Middle frontal gyrus (tissue), 1 donor: Measurements from ENCODE around the gene VPS13D.

Source experiments
- DNase-seq: peaks from one replicate; pipeline ENCODE4 v3.0.0-alpha.2; 2015; ENCODE audit warnings: low spot score; ENCODE audit errors: extremely low spot score

Gene VPS13D

GRCh38 chr1:12336413-12336812 lies 106.6 kb downstream of the VPS13D start:
- DNase-seq = no peak

GRCh38 chr1:12338017-12338416 lies 108.2 kb downstream of the VPS13D start:
- DNase-seq = no peak

GRCh38 chr1:12338823-12339222 lies 109.0 kb downstream of the VPS13D start:
- no peak for DNase-seq

- no peak for DNase-seq
Observed at GRCh38 chr1:12339396-12339795, 109.6 kb downstream of the VPS13D start.

GRCh38 chr1:12339811-12340543 lies 110.1 kb downstream of the VPS13D start:
- no peak for DNase-seq

GRCh38 chr1:12340544-12340930 lies 110.7 kb downstream of the VPS13D start:
- no peak for DNase-seq

- no peak for DNase-seq
Observed at GRCh38 chr1:12341667-12342066, 111.8 kb downstream of the VPS13D start.

GRCh38 chr1:12342401-12343003 lies 112.7 kb downstream of the VPS13D start:
- no peak for DNase-seq

GRCh38 chr1:12343823-12344487 lies 114.1 kb downstream of the VPS13D start:
- no peak for DNase-seq

GRCh38 chr1:12344596-12345349 lies 114.9 kb downstream of the VPS13D start:
- DNase-seq = peak; percentile 68

GRCh38 chr1:12345350-12346217 lies 115.8 kb downstream of the VPS13D start:
- no peak for DNase-seq

- no peak for DNase-seq
Observed at GRCh38 chr1:12346483-12347151, 116.8 kb downstream of the VPS13D start.

- DNase-seq = no peak
Observed at GRCh38 chr1:12348113-12348512, 118.3 kb downstream of the VPS13D start.

GRCh38 chr1:12353981-12354380 lies 124.2 kb downstream of the VPS13D start:
- no peak for DNase-seq

- DNase-seq = no peak
Observed at GRCh38 chr1:12356004-12356890, 126.4 kb downstream of the VPS13D start.

GRCh38 chr1:12358499-12358898 lies 128.7 kb downstream of the VPS13D start:
- DNase-seq = no peak

GRCh38 chr1:12359359-12360133 lies 129.7 kb downstream of the VPS13D start:
- DNase-seq = no peak

- no peak for DNase-seq
Observed at GRCh38 chr1:12368646-12369045, 138.8 kb downstream of the VPS13D start.

- no peak for DNase-seq
Observed at GRCh38 chr1:12369258-12369657, 139.4 kb downstream of the VPS13D start.
